ENCODE measurements around the gene TTC39A.
A peak's percentile ranks its signal among the peaks of the same experiment; 100 is the strongest.

Gene TTC39A

DNA sequence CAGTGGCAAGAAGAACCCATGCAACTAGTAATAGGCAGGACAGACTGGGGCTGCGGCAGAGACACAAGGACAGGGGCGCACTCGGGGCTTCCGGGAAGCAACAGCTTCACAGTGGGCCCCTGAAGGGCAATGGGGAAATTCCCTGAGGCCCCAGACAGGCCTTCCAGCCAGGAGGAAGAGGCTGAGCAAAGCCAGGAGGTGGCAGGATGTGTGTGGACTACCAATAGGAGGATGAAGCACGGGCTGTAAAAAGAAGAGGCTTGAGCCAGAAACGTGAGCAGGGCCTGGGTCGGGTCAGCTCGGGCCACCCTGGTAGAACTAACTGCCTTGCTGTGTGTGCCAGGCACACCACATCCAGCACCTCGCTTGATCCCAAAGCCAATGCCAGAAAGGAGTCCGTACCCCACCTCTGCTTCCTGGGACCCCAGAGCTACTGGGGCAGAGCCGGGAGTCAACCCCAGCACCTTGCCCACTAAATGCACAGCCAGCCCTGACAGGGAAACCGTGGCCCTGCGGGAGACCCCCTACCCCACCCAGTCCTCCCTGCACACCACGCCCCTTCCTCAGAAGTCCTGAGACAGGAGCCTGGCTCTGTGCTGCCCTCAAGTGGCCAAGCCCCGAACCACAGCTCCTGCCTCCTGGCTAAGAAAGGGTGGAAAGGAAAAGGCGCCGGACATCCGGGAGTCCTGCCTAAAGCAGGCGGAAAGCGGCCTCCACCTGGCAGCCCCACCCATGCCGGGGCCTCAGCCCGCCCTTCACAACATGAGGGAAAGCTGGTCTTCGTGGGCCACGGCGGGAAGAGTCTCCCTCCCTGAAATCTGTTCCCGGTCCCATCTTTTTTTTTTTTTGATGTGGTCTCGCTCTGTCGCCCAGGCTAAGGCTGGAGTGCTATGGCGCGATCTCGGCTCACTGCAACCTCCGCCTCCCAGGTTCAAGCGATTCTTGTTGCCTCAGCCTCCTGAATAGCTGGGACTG is 33.7 kb downstream of the TTC39A start:
- DNase-seq: no peak

DNA sequence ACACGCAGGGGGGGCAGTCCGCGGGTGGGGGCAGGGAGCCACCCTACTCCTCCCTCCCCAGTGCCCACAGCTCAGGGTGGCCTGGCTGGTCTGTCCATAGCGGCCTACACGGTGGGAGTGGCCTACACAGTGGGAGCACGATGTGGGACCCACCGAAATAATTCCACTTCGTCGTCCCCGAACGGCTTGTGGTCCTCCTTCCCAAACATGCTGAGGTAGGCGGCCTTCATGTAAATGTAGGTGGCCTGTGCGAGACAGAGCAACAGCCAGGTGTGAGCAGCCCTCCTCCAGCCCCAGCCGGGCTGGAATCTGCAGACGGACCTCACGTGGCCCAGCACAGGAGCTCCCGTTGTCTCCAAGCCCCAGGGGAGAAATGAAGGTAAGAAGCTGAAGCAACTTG is 34.4 kb downstream of the TTC39A start:
- no peak for DNase-seq

DNA sequence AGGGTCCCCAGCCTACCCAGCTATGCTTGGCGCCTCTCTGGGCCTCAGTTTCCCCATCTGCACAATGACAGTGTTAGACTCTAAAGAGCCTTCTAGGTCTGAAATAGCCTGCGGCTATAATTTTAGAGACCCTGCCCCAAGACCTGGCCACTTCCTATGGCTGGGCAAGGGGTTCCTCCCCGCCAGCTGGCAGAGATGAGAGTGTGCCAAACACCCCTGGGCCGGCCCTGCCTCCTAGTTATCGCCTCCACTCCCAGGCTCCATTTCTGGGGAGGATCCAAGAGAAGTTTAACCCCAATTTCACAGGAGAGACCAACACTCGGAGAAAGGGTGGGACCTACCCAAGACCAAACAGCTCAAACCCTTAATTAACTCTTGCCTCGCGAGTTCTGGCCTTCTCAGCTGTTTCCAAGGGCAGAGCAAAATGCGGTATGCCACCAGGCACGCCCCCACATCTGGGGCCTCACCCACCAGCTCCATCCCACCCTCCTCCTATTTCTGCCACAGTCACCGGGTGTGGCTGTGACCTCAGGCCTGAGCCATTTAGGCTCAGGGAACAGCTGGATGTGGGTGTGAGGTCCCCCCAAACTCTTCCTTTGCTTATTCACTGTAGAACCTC is 35.7 kb downstream of the TTC39A start:
- DNase-seq: no peak

DNA sequence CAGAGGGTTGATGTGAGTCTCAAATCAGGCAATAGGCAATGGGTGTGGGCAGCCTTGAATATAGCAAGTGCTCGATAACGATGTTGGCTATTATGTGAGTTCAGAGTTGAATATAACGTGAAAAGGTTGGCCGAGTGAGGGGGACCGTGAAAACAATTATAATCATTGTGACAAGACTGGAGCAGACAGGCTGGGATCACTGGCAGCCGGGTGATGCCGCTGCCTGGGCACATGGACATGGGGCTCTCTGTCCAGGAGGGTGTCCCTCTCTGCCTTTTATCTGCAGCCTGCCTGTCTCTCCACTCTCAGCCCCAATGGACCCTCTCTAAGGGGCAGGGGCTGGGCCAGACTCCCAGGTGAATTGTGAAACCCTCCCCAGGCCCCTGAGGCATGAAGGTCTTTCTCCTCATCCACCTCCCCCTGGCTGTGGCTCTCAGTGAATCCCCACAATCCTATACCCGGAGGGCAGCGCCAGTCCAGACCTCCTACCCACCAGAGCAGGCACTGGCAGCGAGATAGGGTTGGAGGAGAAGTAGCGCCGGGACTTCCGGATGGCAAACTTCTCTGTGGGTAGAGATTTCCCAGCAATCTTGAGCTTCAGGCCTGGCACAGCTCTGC is 36.4 kb downstream of the TTC39A start:
- no peak for DNase-seq

DNA sequence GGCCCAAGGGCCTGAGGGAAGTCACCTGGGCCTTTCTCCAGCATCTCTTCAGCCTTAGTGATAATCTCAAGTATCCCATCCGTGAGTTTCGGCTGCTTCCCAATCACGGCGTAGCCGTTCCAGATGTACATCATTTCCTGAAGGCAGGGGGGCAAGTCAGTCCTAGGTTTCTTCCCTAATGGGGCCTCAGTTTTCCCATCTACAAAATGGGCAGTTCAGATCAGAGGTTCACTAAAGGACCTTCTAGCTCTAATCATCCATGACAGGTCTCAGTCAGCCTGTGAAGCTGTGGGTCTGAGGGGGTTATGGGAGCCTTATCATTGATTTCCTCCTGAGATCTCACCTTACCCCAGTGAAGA is 39.9 kb downstream of the TTC39A start:
- no peak for DNase-seq

DNA sequence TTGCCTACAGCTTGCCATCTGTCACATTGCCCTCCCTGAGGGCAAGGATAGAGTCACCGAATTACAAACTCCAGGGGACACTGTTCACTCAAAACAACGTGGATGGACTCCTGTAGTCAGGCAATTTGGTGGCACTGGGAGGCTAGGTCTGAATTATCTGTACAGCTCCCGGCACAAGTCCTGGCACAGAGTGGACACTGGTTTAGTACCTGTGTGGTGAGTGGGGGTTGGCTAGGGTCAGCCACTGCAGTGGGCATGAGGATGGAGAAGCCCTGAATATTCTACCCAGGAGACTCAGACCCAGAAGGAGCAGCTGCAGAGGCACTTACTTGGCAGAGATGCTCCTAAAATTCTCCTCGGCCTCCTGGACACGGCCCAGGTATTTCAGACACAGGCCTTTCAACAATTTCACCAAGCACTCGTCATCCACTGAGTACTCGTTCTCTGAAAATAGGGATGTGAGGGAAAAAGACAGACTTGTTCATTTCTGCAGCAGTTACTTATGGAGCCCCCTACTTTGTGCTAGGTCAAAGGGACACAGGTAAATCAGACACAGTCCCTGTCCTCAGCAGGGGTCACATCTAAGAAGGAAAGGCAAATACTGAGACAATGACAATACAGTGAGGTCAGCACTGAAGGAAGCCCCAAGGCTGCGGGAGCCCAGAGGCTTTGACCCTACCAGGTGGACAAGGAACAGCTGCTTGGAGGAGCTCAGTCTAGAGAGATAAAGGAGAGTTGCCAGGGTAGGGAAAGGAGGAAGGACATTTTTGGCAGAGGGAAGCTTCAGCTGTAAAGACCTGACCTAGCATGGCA is 40.5 kb downstream of the TTC39A start:
- no peak for DNase-seq

DNA sequence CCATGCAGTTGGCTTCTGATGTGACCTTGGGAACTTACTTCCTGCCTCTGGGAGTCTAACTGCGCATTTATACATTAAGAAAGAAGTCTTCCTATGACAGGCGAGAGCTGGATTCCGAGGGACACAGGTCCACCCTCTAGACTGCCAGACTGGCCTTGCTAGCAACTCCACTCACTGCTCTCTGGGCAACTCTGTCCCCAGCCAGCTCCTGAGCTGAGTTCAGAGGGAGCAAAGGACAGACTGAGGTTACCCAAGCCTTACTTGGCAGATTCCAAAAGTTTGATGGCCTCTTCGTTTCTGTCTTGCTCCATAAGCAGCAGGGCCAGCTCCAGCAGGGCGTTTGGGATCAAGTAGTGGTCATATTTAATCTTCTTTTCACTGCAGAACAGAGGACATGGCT is 41.8 kb downstream of the TTC39A start:
- DNase-seq: no peak

DNA sequence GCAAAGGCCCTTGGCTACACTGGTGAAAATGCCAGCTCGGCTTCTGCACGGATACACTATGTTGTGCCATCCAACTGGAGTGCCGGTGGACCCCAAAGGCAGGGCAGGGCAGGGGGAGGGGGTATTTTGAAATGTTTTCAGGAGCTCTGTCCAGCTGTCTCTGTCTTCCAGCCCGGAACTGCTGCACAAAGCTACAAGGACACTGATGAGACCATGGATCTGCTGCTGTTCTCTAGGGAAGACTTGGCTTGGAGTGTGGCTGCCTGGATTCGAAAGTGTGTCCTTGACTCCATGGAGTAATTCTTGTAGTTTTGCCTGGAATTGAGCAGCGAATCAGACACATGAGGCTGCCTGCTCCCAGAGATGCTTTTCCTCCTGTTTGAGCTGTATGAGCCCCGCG is 42.4 kb downstream of the TTC39A start:
- DNase-seq: no peak

DNA sequence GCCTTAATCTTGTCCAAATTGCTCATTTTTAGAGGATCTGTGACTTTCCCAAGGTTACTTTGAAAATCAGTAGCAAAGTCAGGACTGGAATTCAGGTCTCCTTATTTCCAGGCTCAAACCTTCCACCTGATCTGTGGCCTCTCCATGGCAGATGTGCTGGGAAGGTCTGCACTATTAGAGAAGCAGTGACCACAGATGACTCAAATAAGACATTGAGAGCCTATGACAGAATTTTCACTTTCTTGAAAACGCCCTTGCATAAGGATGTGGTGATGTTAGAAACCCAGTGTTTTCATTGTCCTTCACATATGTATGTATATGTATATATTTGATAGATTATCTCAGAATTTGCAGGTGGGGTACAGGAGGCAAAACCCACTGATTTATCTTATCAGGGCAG is 45.3 kb downstream of the TTC39A start:
- no peak for DNase-seq

DNA sequence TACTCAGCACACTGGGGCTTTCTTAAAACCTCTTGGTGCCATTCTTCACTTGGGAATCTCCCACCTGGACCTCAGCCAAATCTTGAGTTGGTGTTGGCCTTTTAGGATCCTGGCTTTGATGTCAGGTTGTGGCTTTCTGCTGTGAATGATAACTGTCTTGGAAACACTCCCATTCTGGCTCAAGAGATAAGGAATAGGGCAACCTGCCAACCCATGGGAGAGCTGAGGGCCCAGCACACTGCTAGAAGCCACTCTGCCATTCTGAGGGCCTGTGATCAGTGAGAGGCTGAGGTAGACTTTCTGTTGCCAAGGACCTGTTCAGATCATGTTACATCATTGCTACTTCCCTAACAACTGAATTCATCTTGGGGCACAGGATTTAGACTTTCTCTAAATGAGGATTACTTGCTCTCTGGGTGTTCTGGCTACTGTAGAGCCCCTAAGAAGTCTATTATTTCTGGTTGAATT is 45.8 kb downstream of the TTC39A start:
- peak; percentile 18 for DNase-seq

DNA sequence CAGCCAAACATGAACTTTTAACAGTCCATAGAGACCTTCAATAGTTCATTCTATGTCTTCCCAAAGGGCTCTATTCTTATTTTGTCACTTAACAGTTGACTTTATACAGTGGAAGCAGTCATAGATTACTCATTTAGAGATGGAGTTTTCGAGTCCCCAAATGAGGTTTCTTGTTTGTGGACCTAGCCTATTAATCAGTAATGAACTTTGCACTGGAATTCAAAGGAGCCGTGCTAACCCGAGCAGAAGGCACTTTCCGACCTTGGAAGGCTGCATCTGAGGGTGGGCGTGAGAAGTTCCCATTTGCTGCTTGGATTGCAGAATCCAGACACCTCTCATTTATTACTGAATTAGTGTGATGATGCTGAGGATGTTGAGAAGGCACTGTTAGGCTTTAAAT is 46.4 kb downstream of the TTC39A start:
- no peak for DNase-seq

DNA sequence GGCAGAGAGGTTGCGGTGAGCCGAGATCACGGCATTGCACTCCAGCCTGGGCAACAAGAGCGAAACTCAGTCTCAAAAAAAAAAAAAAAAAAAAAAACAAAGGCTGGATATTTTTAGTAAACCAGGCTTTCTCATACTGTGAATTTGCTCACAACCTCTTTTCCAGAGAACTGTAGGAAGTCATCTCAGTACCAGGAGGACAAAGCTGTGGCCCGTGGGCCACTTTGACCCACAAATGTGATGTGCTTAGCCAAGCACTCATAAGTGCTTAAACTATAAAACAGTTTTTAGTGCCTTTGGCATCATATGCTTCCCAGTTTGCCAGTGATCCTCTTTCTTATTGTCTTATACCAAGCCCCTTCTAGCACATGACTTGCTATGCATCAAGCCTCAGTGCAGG is 47.8 kb downstream of the TTC39A start:
- no peak for DNase-seq

DNA sequence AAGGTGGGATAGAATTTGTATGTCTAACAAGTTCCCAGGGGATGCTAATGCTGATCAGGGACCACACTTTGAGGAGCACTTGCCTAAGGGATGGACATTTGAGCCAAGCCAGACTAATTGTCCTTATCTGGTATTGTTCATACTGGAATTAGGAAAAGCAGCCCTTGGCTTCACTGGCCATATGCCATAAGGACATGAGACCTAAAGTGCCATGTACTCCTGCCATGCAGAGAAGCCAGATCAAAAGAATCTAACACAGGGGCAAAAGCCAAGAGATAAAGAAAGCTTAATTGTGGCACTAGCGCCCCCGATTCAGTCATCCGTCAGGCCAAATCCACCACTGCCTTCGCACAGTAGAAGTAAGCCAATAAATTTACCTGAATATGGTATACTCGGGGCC is 48.6 kb downstream of the TTC39A start:
- DNase-seq: no peak

DNA sequence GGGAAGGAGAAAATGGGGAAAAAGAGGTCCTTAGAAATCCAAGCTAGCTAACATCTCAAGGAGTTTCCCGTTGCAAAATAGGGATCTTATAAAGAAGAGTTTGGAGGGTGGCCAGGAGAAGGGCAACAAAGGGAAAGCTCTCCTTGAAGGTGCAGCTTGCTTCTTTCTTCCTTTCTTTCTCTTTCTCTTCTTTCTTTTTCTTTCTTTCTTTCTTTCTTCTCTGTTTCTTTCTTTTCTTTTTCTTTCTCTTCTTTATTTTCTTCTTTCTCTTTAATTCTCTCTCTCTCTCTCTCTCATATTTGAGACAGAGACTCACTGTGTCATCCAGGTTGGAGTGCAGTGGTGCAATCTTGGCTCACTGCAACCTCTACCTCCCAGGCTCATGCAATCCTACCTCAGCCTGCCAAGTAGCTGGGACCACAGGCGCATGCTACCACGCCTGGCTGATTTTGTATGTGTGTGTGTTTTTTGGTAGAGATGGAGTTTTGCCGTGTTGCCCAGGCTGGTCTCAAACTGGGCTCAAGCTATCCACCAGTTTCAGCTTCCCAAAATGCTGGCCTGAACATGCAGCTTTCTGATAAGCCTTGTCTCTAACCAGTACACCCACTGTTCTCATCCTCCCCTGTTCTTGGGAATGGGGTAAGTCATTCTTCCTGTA is 49.9 kb downstream of the TTC39A start:
- DNase-seq: no peak

DNA sequence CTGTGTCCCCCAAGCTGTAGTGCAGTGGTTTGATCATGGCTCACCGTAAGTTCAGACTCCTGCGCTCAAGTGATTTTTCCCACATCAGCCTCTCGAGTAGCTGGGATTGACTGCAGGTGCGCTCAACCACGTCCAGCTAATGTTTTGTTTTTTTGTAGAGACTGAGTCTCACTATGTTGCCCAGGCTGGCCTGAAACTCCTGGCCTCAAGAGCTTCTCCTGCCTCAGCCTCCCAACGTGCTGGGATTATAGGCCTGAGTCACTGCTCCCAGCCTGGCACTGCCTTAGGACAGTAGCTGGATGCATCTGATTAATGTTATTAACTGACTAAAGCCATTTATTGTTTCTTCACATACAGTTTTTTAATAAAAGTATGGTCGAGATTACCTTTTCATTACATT is 54.1 kb downstream of the TTC39A start:
- no peak for DNase-seq

DNA sequence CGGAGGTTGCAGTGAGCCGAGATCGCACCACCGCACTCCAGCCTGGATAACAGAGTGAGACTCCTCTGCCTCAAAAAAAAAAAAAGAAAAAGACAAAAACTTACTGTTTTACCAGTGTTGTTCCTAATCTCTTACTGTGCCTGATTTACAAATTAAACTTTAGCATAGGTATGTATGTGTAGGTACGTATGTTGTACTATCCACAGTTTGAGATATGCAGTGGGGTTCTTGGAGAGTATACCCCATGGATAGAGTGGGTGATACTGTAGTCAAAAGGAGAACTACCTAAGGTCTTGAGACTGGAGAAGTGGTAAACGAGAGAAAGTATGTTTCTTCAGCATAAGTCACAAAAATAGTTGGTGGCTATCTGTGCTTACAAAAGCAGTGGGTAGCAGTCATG is 55.7 kb downstream of the TTC39A start:
- no peak for DNase-seq

DNA sequence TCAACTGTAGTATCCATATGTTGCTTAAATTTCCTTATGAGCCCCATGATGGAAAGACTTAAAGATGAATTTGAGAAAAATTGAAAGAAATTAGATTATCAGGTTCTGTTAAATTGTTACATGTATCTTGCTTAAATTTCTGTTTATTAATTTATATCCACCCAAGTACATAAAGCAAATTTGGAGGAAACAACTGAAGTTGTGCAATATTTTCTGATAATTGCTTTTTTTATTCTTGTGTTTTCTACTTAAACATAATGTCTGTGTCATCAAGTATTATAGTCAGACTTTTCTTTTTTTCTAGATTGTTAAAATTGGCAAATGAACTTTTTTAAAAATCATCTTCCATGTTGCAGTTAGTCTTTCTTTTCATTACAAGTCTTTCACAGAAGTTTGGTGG is 57.4 kb downstream of the TTC39A start:
- DNase-seq: no peak

DNA sequence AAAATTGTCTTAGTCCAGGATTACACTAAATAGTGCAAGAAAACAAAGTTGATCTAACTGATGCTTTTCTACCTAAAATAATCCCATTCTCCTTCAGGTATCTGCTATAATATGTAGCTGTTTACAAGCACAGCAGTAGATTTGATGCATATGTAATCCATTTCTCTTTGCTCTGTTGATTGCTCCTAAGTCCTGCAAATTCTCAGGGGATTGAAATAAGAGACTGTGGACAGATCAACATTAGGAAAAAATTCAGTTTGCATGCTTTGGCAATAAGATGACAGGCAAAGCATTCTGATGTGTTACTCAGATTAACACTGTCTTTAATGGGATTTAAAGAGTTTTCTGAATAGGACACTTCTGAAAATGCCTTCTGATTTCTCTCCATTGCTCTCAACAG is 59.6 kb downstream of the TTC39A start:
- no peak for DNase-seq

DNA sequence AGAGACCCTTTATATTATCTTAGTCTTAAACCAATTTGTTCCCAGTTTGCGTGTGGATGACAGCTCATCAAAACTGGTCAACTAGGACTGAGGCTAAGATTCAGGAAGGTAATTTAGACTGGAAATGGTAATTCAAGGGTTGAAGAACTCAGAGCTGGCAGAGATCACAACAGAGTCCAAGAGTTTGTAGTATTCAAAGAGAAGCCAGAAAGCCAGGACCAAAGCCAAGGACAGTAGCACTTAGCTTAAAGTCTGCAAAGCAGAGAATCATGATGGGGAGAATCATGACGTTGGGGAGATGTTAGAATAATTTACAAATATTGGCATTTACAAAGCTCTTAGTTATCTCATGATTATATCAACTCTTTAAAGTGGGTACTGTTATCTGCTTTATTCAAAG is 61.7 kb downstream of the TTC39A start:
- DNase-seq: no peak

DNA sequence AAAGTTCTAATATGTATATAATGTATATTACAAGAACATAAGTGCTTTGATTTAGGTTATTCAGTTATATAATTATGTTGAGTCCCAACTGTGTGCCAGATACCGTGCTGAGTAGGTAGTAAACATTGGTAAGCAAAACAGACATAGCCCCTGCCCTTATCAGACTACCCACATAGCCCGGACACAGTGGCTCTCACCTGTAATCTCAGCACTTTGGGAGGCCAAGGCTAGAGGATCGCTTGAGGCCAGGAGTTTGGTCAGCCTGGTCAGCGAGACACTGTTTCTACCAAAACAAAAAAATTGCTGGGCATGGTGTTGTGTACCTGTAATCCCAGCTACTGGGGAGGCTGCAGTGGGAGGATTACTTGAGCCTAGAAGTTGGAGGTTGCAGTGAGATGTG is 63.6 kb downstream of the TTC39A start:
- DNase-seq: no peak

DNA sequence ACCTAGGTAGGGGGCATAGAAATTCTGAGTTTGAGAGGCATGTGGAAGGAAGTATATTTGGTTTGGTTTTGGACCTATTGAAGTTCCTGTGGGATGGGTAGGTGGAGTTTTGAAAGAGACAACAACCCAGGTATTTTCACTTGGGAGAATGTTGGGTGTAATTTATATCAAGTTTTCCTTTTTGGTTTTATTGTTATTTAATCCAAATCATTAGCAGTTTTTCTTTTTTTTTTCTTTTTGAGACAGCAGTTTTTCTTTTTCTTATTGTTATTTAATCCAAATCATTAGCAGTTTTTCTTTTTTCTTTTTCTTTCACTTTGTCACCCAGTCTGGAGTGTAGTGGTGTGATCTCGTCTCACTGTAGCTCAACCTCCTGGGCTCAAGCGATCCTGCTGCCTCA is 64.2 kb downstream of the TTC39A start:
- DNase-seq: no peak

DNA sequence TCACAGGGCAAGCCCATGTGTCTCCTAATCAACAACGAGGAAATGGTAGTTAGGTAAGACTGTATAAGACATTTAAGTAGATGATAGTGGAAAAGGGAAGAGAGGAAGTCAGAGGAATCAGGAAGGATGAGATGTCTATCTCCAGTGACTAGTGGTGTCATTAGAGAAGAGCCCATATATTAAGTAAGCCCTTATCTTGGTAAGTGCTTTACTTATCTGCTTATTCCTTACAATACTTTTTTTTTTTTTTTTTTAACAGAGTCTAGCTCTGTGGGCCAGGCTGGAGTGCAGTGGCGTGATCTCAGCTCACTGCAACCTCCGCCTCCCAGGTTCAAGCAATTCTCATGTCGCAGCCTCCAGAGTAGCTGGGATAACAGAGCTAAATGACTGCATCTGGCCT is 64.7 kb downstream of the TTC39A start:
- DNase-seq: peak; percentile 63

DNA sequence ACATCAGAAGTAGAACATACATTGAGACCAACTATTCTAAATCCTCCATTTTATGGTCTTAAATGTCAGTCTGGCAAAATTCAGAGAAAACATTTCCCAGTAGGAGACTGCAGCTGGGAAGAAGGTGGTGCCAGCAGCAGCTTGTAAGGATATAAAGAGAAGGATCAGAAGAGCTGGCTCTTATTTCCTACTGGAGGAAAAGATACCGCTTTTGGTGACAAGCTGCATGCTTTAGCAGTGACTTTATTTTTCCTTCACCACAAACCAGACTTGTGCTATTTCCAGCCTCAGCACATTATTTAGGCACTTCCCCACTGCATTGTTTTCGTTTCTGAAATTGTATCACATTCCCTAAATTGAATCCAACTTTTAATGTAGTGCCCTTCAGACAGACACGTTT is 65.9 kb downstream of the TTC39A start:
- DNase-seq: peak; percentile 15

Data from GF-D8 (cell line).